ENCODE measurements around the gene TMEM120A.

The TMEM120A gene

DNA sequence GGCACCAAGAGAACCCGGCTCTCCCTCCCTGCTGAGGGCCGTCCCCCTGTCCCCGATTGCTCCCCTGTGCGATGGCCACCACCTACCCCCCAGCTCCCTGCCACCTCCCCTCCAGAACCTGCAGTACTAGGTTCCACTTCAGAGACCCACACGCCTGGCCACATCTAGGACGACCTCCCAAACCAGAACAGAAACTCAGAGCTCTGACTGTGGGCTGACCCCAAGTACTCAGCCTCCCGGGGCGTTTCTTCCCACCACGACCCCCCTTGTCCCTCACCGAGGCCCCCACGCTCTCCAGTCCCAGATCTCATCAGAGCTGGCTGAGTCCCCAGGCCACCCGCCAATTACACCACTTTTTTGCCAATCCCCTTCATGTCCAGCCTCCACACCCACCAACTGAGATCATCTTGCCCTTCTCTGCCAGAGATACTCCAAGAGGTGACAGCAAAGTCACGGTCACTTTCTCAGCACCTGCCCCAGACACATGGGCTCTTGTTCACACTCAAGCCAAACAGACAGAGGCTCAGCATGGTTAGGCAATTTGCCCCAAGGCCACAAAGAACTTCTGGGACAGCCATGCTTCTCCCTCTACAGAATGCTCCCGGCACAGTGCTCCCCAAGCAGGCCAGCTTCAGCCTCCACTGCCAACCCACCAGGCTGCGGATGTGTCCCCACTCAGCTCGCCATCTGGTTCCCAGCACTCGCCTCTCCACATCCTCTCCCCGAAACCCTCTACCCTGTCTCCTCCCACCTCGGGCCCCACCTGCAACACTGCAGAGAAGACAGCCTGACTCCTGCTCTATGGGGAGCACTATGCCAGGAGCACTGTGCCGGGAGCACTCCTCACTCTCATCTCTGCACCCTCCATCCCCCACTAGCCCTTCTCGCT, 4.7 kb downstream of the TMEM120A start:
- peaks cover 18% of the 10 kb centered on the region for H3K4me1 Mint-ChIP-seq
- peak overlapping the region; percentile 28 for H3K27ac Mint-ChIP-seq
- H3K27me3 Mint-ChIP-seq, result no peaks in the 10 kb centered on the region
- no peaks in the 10 kb centered on the region for H3K9me3 Mint-ChIP-seq
- ATAC-seq (ENCODE audit: low read depth) (no peak), DNase-seq (ENCODE audit: low spot score in 2 of 2) (no peak)
- H3K36me3 Mint-ChIP-seq, result peaks cover 8% of the 10 kb centered on the region
- H3K4me3 Mint-ChIP-seq, result no peak overlapping the region

DNA sequence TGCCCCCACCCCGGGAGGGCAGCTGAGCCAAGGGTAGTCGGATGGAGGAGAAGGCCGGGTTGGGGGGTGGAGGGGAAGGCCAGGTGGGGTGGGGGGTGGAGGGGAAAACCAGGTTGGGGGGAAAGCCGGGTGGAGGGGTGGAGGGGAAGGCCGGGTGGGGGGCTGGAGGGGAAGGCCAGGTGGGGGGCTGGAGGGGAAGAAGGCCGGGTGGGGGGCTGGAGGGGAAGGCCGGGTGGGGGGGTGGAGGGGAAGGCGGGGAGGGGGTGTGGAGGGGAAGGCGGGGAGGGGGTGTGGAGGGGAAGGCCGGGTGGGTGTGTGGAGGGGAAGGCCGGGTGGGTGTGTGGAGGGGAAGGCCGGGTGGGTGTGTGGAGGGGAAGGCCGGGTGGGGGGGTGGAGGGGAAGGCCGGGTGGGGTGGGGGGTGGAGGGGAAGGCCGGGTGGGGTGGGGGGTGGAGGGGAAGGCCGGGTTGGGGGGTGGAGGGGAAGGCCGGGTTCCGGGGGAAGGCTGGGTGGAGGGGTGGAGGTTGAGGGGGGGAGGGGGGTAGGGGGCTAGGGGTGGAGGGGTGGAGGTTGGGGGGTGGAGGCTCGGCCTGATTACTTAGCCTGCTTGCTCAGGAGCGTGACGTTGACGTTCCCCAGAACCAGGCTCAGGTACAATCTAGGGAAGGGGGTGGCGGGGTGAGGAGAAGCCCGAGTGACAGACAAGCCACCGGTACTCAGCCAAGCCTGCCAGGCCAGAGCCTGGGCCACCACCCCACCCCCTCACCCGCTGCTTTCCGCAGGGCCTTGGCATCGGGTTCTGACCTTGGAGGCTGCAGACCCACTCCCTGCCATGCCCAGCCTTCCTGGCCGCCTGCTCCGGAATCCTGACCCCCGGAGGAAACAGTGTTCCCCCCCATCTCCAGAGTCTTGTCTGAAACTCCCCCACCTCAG, 5.6 kb downstream of the TMEM120A start:
- peak; percentile 32 for ATAC-seq (ENCODE audit: low read depth)
- Mint-ChIP-seq H3K27ac (peak overlapping the region; percentile 28), H3K9me3 (no peaks in the 10 kb centered on the region), H3K4me3 (no peak overlapping the region), H3K4me1 (peaks cover 18% of the 10 kb centered on the region), H3K27me3 (no peaks in the 10 kb centered on the region), H3K36me3 (peaks cover 10% of the 10 kb centered on the region)
- DNase-seq (ENCODE audit: low spot score in 2 of 2), result no peak

DNA sequence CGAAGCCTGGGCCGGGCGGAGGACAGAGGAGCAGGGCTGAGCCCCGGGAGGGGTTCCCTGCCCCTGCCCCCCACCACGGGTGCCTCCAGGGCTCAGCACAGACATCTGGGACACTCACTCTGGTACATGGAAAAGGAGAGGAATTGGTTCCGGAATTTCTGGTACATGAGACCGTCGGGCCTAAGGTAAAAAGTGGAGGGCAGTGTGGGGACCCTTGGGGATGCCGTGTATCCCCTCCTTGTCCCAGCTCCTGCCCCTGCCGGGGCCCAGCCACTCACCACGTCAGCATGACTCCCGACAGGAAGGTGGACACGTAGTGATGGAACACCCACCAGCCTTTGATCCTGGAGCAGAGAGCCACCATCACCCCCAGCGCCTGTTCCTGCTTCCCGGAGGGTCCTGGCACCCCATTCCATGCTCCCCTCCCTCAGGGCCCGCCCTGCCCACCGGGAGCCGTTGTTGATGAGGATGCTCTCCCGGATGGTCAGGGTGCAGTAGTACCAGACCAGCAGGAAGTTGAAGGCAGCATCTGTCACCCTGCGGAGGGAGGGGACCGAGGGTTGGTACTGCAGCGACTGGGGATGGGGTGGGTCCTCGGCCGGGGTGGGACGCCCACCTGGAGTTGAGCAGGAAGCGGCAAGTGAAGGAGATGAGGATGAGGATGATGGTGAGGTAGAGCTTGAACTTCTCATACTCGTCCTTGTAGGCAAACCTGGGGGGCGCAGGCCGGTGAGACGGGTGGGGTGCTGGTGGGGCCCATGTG, 6.4 kb downstream of the TMEM120A start:
- Mint-ChIP-seq H3K9me3 (no peaks in the 10 kb centered on the region), H3K36me3 (peaks cover 12% of the 10 kb centered on the region), H3K27me3 (no peaks in the 10 kb centered on the region), H3K4me1 (peaks cover 11% of the 10 kb centered on the region), H3K4me3 (no peak overlapping the region), H3K27ac (peak overlapping the region; percentile 38)
- DNase-seq (ENCODE audit: low spot score in 2 of 2) (no peak), ATAC-seq (ENCODE audit: low read depth) (no peak)

DNA sequence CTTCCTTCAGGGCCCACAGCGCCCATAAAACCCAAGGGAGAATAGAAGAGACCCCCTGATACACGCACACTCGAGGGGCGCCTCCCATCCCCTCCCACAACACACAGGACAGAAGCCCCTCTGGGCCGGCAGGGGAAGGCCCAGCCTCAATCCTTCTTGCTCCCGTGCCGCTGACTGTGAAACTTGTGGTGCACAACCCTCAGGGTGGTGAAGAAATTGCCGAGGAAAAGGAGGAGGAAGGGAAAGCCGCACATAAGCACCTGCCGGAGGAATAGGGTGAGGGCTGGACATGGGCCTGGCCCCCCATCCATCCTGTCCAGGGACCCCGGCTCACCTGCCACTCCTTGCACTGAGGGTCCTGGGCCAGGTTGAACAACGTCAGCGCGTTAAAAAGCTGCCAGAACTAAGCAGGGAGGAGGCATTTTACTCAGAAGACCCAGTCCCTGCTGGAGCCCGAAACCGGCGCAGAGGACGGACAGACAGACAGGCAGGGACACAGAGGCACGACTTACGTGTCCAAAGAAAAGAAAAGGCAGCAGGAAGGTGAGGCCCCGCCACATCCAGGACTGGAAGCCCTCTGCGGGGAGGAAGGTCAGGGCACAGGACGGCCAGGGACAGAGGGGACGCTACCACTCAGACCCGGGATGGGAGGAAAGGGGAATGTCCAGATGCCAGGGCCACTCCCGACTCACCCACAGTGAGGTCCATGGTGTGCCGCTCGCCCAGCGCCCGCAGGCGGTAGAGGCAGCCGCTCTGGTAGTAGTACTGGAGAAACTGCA, 7.2 kb downstream of the TMEM120A start:
- peaks cover 12% of the 10 kb centered on the region for H3K36me3 Mint-ChIP-seq
- ATAC-seq (ENCODE audit: low read depth) (no peak), DNase-seq (ENCODE audit: low spot score in 2 of 2) (no peak)
- H3K27ac Mint-ChIP-seq, result peak overlapping the region; percentile 35
- H3K27me3 Mint-ChIP-seq, result no peaks in the 10 kb centered on the region
- H3K4me1 Mint-ChIP-seq, result peaks cover 10% of the 10 kb centered on the region
- H3K4me3 Mint-ChIP-seq, result no peak overlapping the region
- H3K9me3 Mint-ChIP-seq, result no peaks in the 10 kb centered on the region

DNA sequence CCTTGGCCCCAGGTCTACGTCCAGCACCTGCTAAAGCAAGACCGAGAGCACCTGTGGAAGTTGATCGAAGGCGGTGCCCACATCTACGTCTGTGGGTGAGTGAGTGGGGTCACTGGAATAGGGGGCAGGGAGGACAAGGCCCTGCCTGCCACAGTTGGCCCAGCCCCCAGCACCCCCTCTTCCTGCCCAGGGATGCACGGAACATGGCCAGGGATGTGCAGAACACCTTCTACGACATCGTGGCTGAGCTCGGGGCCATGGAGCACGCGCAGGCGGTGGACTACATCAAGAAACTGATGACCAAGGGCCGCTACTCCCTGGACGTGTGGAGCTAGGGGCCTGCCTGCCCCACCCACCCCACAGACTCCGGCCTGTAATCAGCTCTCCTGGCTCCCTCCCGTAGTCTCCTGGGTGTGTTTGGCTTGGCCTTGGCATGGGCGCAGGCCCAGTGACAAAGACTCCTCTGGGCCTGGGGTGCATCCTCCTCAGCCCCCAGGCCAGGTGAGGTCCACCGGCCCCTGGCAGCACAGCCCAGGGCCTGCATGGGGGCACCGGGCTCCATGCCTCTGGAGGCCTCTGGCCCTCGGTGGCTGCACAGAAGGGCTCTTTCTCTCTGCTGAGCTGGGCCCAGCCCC, 8.1 kb downstream of the TMEM120A start:
- no peak for ATAC-seq (ENCODE audit: low read depth)
- no peak for DNase-seq (ENCODE audit: low spot score in 2 of 2)
- Mint-ChIP-seq H3K4me3 (no peak overlapping the region), H3K9me3 (no peaks in the 10 kb centered on the region), H3K27me3 (no peaks in the 10 kb centered on the region), H3K36me3 (peaks cover 14% of the 10 kb centered on the region), H3K4me1 (peaks cover 10% of the 10 kb centered on the region), H3K27ac (no peak overlapping the region)

DNA sequence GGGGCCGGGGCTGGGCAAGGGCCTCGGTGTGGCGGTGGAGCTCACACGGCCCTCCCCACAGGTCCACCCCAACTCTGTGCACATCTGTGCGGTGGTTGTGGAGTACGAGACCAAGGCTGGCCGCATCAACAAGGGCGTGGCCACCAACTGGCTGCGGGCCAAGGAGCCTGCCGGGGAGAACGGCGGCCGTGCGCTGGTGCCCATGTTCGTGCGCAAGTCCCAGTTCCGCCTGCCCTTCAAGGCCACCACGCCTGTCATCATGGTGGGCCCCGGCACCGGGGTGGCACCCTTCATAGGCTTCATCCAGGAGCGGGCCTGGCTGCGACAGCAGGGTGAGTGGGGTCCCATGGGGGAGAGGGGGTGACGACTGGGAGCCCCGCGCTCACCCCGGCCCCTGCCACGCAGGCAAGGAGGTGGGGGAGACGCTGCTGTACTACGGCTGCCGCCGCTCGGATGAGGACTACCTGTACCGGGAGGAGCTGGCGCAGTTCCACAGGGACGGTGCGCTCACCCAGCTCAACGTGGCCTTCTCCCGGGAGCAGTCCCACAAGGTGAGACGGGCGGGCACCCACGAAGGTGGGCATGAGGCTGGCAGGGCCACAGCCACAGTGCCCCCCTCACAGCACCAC, 8.8 kb downstream of the TMEM120A start:
- peaks cover 16% of the 10 kb centered on the region for H3K36me3 Mint-ChIP-seq
- H3K27ac Mint-ChIP-seq, result no peak overlapping the region
- ATAC-seq (ENCODE audit: low read depth), result no peak
- no peak for DNase-seq (ENCODE audit: low spot score in 2 of 2)
- no peaks in the 10 kb centered on the region for H3K27me3 Mint-ChIP-seq
- H3K9me3 Mint-ChIP-seq, result no peaks in the 10 kb centered on the region
- no peak overlapping the region for H3K4me3 Mint-ChIP-seq
- peaks cover 10% of the 10 kb centered on the region for H3K4me1 Mint-ChIP-seq

DNA sequence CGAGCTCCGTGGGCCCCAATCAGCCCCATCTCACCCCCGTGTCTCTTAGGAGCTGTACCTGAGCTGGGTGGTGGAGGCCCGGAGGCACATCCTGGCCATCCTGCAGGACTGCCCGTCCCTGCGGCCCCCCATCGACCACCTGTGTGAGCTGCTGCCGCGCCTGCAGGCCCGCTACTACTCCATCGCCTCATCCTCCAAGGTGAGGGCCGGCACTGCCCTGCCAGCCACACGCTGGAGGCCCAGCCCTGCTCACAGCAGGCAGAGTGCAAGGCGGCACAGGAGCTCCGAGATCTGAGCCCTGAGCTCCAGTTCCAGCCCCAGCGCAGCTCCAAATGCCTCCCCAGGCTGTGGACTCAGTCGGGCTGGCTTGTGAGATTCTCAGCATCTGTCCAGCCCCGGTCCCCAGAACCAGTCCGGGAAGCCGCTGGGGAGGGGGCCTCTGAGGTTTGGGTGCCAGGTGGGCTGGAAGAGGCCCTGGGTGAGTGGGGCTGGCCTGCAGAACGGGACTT, 9.3 kb downstream of the TMEM120A start:
- Mint-ChIP-seq H3K9me3 (no peaks in the 10 kb centered on the region), H3K4me3 (no peak overlapping the region), H3K27ac (peak overlapping the region; percentile 38), H3K4me1 (peaks cover 7% of the 10 kb centered on the region), H3K36me3 (peaks cover 18% of the 10 kb centered on the region), H3K27me3 (no peaks in the 10 kb centered on the region)
- ATAC-seq (ENCODE audit: low read depth), result no peak
- DNase-seq (ENCODE audit: low spot score in 2 of 2), result no peak

DNA sequence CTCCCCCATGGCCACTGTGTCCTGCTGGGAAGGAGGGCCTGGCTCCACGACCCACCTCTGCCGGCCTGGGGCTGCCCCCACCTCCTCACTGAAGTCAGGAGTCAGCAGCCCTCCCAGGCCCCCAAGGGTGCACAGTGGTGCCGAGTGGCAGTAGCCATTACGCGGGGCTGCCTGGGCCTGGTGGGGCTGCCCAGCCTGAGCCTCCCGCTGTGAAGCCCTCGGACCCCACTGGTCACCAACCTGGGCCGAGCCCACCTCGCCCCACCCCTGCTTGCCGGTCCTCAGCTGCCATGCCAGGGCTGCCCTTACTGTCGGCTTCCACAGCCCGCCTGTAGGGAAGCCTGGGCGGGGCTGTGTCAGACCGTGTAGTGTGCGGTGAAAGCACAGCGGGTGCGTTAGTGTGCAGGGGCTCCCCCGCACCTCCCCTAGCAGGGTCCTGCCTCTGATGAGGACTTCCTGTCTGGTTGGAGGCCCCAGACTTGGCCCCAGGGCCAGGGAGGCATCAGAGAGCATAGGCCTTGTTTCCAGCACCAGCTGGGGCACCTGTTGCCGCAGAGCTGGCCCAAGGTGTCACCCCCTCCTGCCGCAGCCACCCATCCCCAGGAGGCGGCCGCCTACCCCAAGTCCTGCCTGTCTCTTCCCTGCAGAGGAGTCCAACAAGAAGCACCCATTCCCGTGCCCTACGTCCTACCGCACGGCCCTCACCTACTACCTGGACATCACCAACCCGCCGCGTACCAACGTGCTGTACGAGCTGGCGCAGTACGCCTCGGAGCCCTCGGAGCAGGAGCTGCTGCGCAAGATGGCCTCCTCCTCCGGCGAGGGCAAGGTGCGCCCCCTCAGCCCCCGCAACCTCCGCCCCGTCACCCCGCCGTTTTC, 10.0 kb downstream of the TMEM120A start:
- no peak for DNase-seq (ENCODE audit: low spot score in 2 of 2)
- Mint-ChIP-seq H3K27ac (peak overlapping the region; percentile 38), H3K36me3 (peaks cover 20% of the 10 kb centered on the region), H3K4me1 (peaks cover 2% of the 10 kb centered on the region), H3K9me3 (no peaks in the 10 kb centered on the region), H3K4me3 (no peak overlapping the region), H3K27me3 (no peaks in the 10 kb centered on the region)
- no peak for ATAC-seq (ENCODE audit: low read depth)

DNA sequence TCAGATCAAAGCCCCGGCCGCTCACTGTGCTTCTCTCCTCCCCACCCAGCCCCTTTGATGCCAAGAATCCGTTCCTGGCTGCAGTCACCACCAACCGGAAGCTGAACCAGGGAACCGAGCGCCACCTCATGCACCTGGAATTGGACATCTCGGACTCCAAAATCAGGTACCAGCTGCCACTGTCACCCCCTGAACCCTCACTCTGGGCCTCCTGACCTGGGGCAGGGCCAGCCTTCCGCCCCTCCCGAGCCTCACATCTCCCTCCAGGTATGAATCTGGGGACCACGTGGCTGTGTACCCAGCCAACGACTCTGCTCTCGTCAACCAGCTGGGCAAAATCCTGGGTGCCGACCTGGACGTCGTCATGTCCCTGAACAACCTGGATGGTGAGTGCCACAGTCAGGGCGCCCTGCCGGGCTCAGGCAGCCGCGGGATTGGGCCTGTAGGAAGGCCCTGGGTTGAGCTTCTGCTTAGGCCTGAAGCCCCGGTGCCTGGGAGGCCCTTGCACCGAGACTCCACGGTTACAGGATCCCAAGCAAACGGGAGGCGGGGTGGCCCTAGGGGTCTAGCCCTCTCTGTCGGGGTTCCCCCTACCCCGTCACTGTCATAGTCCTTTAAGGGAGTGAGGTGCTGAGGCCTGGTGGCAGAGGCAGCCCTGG, 10.8 kb downstream of the TMEM120A start:
- Mint-ChIP-seq H3K4me3 (no peak overlapping the region), H3K27ac (no peak overlapping the region), H3K4me1 (peaks cover 2% of the 10 kb centered on the region), H3K27me3 (no peaks in the 10 kb centered on the region), H3K36me3 (peaks cover 20% of the 10 kb centered on the region), H3K9me3 (no peaks in the 10 kb centered on the region)
- no peak for DNase-seq (ENCODE audit: low spot score in 2 of 2)
- ATAC-seq (ENCODE audit: low read depth), result no peak

DNA sequence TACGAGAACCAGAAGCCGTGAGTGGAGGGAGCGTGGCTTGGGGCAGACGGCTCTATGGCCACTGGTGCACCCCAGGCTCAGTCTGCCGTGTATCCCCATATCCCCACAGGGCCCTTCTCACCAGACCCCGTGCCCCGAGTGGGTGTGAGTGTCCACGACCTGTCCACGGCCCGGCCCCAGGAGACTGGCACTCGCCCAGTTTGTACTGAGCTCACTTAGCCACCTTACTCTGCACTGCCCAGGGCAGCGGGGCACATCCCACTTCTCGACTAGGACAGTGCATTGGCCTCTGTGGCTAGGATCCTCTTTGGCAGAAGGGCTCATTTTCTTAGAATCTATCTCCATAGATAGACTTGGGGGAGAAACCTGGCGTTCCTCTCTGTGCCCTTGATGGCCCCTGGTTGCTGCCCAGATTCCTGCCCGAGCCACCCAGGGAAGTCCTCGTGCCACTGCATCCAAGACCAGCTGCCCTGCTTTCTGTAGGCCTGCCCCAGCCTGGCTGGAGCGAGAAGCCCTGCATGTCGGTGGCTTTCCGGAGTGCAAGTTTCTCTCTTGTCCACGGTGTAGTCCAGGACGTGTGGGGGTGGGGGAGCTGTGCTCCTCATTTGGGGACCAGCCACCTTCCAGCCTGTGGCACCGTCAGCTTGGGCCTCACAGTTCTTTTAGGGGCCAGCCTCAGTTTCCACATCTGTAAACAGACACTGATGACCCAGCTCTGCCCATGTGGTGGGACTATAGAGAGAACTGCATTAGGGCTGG, 11.9 kb downstream of the TMEM120A start:
- Mint-ChIP-seq H3K27ac (no peak overlapping the region), H3K27me3 (no peaks in the 10 kb centered on the region)
- ATAC-seq (ENCODE audit: low read depth), result no peak

More for the DNA sequence above, 11.9 kb downstream of the TMEM120A start:
- no peaks in the 10 kb centered on the region for H3K4me1 Mint-ChIP-seq
- H3K4me3 Mint-ChIP-seq, result no peak overlapping the region
- H3K36me3 Mint-ChIP-seq, result peaks cover 20% of the 10 kb centered on the region
- H3K9me3 Mint-ChIP-seq, result no peaks in the 10 kb centered on the region
- DNase-seq (ENCODE audit: low spot score in 2 of 2), result no peak

Measured in memory B cell (primary cell).